HepG2 (cell line): ENCODE measurements around the gene LRRC39. TPM values are rescaled to one million over a fixed set of nuclear protein-coding genes. Genes with fewer than 3 reads are reported as not detected.

Experiments
- ATAC-seq: fragments of 200-7000 bp; cut with Tn5 transposase; 3 replicates; pipeline ENCODE4 v1.9.1; 2020; ENCODE audit warnings: mild to moderate bottlenecking, moderate library complexity
- BruUV-seq: library from RNA; stranded (reverse); fragments of 400-500 nt; replicated peaks from 2 replicates; lab custom pipeline; 2021; lab: Mats Ljungman, UMichigan
- CTCF ChIA-PET: fragments of 300-600 bp; formaldehyde crosslinking; extraction: SDS; loops from one replicate; lab custom pipeline; 2021; ENCODE audit warnings: low total read pairs, inconsistent platforms, low intra/inter-chr PET ratio; lab: Yijun Ruan, JAX
- POLR2A ChIA-PET: fragments of 350-600 bp; sonication (Branson Sonifier 250); formaldehyde crosslinking; loops from one replicate; lab custom pipeline; 2020; ENCODE audit warnings: antibody characterized with exemption, inconsistent platforms; lab: Yijun Ruan, JAX
- DNase-seq: peaks from one replicate; pipeline ENCODE4 v3.0.0-alpha.2; 2015; ENCODE audit warnings: low spot score
- FAIRE-seq: peaks from 3 replicates; lab custom pipeline; 2011; peaks lifted over from hg19 to GRCh38; lab: Jason Lieb, UNC
- H2AFZ ChIP-seq: one replicate; pipeline ENCODE4 v1.6.1; 2011; ENCODE audit warnings: low read length, inconsistent platforms
- H3K27ac ChIP-seq: fragments of 300-600 bp; 3 replicates; pipeline ENCODE4 v1.8.0; 2011; ENCODE audit warnings: mixed run types, mild to moderate bottlenecking, mixed read lengths, low read length, inconsistent platforms; ENCODE audit not compliant: insufficient read depth; ENCODE audit errors: extremely low read length
- H3K27me3 ChIP-seq, 2 experiments: fragments of 200-600 bp in 1 of 2; 2 replicates in 1 of 2; 3 replicates in 1 of 2; pipeline versions ENCODE4 v1.6.0 to v1.8.0; 2011; ENCODE audit warnings: low read length in 2 of 2, mild to moderate bottlenecking in 2 of 2, moderate library complexity in 2 of 2, inconsistent platforms in 1 of 2; ENCODE audit not compliant: insufficient read depth in 2 of 2, control insufficient read depth in 1 of 2
- H3K36me3 ChIP-seq, 2 experiments: fragments of 200-600 bp in 1 of 2; replicated peaks in 1 of 2; 2 replicates in 1 of 2; 3 replicates in 1 of 2; pipeline versions ENCODE4 v1.5.1 to v1.8.0; 2011; ENCODE audit warnings: low read length in 2 of 2, inconsistent platforms in 1 of 2; ENCODE audit not compliant: insufficient read depth in 2 of 2, control insufficient read depth in 1 of 2
- H3K4me1 ChIP-seq: 2 replicates; pipeline ENCODE4 v1.5.1; 2012; ENCODE audit warnings: low read length, inconsistent platforms; ENCODE audit not compliant: insufficient read depth
- H3K4me2 ChIP-seq: 2 replicates; pipeline ENCODE4 v1.6.0; 2011; ENCODE audit warnings: low read depth, low read length, inconsistent platforms
- H3K4me3 ChIP-seq, 3 experiments: fragments of 200-600 bp in 1 of 3; sonication (generic), shearing (Covaris generic) in 1 of 3; replicated peaks in 1 of 3; 2 replicates each; pipeline ENCODE4 v1.5.1; 2011 to 2016; ENCODE audit warnings: low read length in 3 of 3, inconsistent platforms in 2 of 3, low read depth in 2 of 3, mild to moderate bottlenecking in 2 of 3, control low read depth in 1 of 3, mixed read lengths in 1 of 3; ENCODE audit not compliant: insufficient read depth in 1 of 3
- H3K79me2 ChIP-seq: one replicate; pipeline ENCODE4 v1.6.1; 2011; ENCODE audit warnings: low read length, inconsistent platforms; ENCODE audit not compliant: insufficient read depth
- H3K9ac ChIP-seq: 2 replicates; pipeline ENCODE4 v1.6.0; 2011; ENCODE audit warnings: mild to moderate bottlenecking, low read depth, low read length, inconsistent platforms; ENCODE audit not compliant: insufficient read depth
- H3K9me3 ChIP-seq: 2 replicates; pipeline ENCODE4 v1.5.1; 2012; ENCODE audit warnings: mild to moderate bottlenecking, low read length
- H4K20me1 ChIP-seq: 2 replicates; pipeline ENCODE4 v1.6.0; 2011; ENCODE audit warnings: inconsistent platforms, mild to moderate bottlenecking, low read length, moderate library complexity; ENCODE audit not compliant: insufficient read depth
- FOXO1 ChIP-seq: sonication (generic); formaldehyde crosslinking; IDR thresholded peaks from 2 replicates; pipeline ENCODE4 v1.4.0; 2020; ENCODE audit warnings: missing genetic modification reagents
- GLI4 ChIP-seq: sonication (generic); formaldehyde crosslinking; IDR thresholded peaks from 2 replicates; pipeline ENCODE4 v1.5.1; 2020; ENCODE audit warnings: missing genetic modification reagents, mild to moderate bottlenecking, moderate library complexity, borderline replicate concordance
- MEIS2 ChIP-seq: sonication (generic); formaldehyde crosslinking; IDR thresholded peaks from 2 replicates; pipeline ENCODE4 v1.9.0; 2021; ENCODE audit warnings: mild to moderate bottlenecking, missing genetic modification reagents
- ZIK1 ChIP-seq: sonication (generic); formaldehyde crosslinking; IDR thresholded peaks from 2 replicates; pipeline ENCODE4 v1.5.0; 2020; ENCODE audit warnings: mild to moderate bottlenecking, low read depth, missing genetic modification reagents, borderline replicate concordance
- WGBS: methylation state at CpG from one replicate; pipeline ENCODE4 v1.1.6; 2017; ENCODE audit warnings: low lambda C conversion rate; 5-methylcytosine and 5-hydroxymethylcytosine counted together
- in situ Hi-C: cut with HindIII; loops from 2 replicates; pipeline ENCODE4 v1.10.0; 2017; ENCODE audit warnings: low pct_unique_long_range_greater_than_20kb; ENCODE audit not compliant: extremely low pct_ligation_motif_present
- intact Hi-C: fragments of 100-400 bp; cut with micrococcal nuclease; formaldehyde crosslinking; loops from one replicate; pipeline ENCODE4 v1.10.0; 2022; ENCODE audit not compliant: unreplicated experiment
- polyA plus RNA-seq, 8 experiments: library from polyadenylated mRNA; depleted of rRNA in 3 of 8; stranded (reverse) in 7 of 8; unstranded in 1 of 8; fragments of >200 nt; fragmentation: Illumina TruSeq in 4 of 8; extraction: Trizol in 4 of 8; gene quantifications; 2 replicates each; pipeline versions ENCODE4 v1.2.1 to v1.2.3, GENCODE V29; 2011 to 2016; ENCODE audit warnings: low read depth in 4 of 8, missing spikeins in 1 of 8, mixed read lengths in 1 of 8; ENCODE audit not compliant: insufficient read depth in 1 of 8
- total RNA-seq, 5 experiments: library from RNA; depleted of rRNA; stranded (reverse); fragments of >200 nt; fragmentation: Illumina TruSeq; extraction: Trizol; gene quantifications; 2 replicates each; pipeline ENCODE4 v1.2.3, GENCODE V29; 2016; ENCODE audit warnings: low read depth in 1 of 5
- TF ChIP-seq, protein P1 (sequence below): sonication (generic); formaldehyde crosslinking; IDR thresholded peaks from 2 replicates; pipeline ENCODE4 v1.4.0; 2020; ENCODE audit warnings: mild to moderate bottlenecking, low read depth, missing genetic modification reagents
- TF ChIP-seq, protein P2 (sequence below): sonication (generic); formaldehyde crosslinking; IDR thresholded peaks from 2 replicates; pipeline ENCODE4 v1.8.1; 2023; ENCODE audit warnings: mild to moderate bottlenecking, missing genetic modification reagents, borderline replicate concordance
- TF ChIP-seq, protein P3 (sequence below), 2 experiments: sonication (generic) in 1 of 2; formaldehyde crosslinking in 1 of 2; IDR thresholded peaks; 2 replicates each; pipeline versions ENCODE4 v1.6.1 to v1.9.0; 2014 to 2022; ENCODE audit warnings: antibody characterized with exemption in 1 of 2, borderline replicate concordance in 1 of 2, inconsistent platforms in 1 of 2, low read depth in 1 of 2, missing genetic modification reagents in 1 of 2
- TF ChIP-seq, protein P4 (sequence below): IDR thresholded peaks from 2 replicates; pipeline ENCODE4 v1.6.1; 2016; ENCODE audit warnings: mild to moderate bottlenecking
- TF ChIP-seq, protein P5 (sequence below): sonication (generic); formaldehyde crosslinking; conservative IDR thresholded peaks from 2 replicates; pipeline ENCODE4 v1.4.0; 2020; ENCODE audit warnings: missing genetic modification reagents
- TF ChIP-seq, protein P6 (sequence below): sonication (generic); formaldehyde crosslinking; IDR thresholded peaks from 2 replicates; pipeline ENCODE4 v1.8.0; 2022; ENCODE audit warnings: missing genetic modification reagents, mild to moderate bottlenecking, borderline replicate concordance

LRRC39 gene
- total and polyA plus RNA-seq, 2 of the 13 experiments (the other 11 are each of a cell fraction or from before 2014, with no cell fraction given): 0.07 to 0.32 TPM

DNA sequence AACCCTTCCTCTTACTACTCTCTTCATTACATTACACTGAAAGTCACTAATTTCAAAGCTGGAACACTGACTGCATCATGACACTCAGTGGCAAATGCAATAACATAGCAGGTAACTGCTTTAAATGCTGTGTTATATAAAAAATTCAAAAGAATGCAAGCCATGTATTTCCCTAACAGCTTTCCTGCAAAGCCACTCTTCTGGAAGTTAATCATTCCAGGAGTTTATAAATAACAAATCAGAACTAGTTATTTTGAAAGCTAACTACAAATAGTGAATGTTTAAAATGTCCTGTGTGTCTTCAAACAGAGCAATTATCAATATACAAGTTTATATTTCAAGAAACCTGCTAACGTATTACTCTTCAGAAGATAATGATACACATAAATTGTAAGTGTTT lies 37.0 kb upstream of the LRRC39 start:
- Histone ChIP-seq H3K4me2 (no peak overlapping the region), H4K20me1 (no peaks in the 10 kb centered on the region), H3K4me3 (no peak overlapping the region), H3K9me3 (no peaks in the 10 kb centered on the region), H3K36me3 (peaks cover 3 to 44% of the 10 kb centered on the region in 2 experiments; a peak in 3 of 5 replicates), H3K27ac (no peak overlapping the region), H3K4me1 (no peaks in the 10 kb centered on the region), H3K27me3 (no peaks in the 10 kb centered on the region), H2AFZ (no peak overlapping the region), H3K79me2 (no peaks in the 10 kb centered on the region), H3K9ac (no peak overlapping the region)
- BruUV-seq: no TSS peak
- in situ Hi-C loops (no loop called here), intact Hi-C loops (no loop called here)
- TF ChIP-seq, protein P1, sequence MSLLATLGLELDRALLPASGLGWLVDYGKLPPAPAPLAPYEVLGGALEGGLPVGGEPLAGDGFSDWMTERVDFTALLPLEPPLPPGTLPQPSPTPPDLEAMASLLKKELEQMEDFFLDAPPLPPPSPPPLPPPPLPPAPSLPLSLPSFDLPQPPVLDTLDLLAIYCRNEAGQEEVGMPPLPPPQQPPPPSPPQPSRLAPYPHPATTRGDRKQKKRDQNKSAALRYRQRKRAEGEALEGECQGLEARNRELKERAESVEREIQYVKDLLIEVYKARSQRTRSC (CRISPR knock-in tag): no peak
- TF ChIP-seq, protein P2, sequence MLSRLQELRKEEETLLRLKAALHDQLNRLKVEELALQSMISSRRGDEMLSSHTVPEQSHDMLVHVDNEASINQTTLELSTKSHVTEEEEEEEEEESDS: no peak
- TF ChIP-seq, protein P3, sequence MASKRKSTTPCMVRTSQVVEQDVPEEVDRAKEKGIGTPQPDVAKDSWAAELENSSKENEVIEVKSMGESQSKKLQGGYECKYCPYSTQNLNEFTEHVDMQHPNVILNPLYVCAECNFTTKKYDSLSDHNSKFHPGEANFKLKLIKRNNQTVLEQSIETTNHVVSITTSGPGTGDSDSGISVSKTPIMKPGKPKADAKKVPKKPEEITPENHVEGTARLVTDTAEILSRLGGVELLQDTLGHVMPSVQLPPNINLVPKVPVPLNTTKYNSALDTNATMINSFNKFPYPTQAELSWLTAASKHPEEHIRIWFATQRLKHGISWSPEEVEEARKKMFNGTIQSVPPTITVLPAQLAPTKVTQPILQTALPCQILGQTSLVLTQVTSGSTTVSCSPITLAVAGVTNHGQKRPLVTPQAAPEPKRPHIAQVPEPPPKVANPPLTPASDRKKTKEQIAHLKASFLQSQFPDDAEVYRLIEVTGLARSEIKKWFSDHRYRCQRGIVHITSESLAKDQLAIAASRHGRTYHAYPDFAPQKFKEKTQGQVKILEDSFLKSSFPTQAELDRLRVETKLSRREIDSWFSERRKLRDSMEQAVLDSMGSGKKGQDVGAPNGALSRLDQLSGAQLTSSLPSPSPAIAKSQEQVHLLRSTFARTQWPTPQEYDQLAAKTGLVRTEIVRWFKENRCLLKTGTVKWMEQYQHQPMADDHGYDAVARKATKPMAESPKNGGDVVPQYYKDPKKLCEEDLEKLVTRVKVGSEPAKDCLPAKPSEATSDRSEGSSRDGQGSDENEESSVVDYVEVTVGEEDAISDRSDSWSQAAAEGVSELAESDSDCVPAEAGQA (IDR thresholded peaks at IDR 0.05; ENCODE audit: low read depth): no peak
- TF ChIP-seq, protein P3 (CRISPR knock-in tag; IDR thresholded peaks at IDR 0.05; ENCODE audit: borderline replicate concordance): no peak
- TF ChIP-seq, protein P4, sequence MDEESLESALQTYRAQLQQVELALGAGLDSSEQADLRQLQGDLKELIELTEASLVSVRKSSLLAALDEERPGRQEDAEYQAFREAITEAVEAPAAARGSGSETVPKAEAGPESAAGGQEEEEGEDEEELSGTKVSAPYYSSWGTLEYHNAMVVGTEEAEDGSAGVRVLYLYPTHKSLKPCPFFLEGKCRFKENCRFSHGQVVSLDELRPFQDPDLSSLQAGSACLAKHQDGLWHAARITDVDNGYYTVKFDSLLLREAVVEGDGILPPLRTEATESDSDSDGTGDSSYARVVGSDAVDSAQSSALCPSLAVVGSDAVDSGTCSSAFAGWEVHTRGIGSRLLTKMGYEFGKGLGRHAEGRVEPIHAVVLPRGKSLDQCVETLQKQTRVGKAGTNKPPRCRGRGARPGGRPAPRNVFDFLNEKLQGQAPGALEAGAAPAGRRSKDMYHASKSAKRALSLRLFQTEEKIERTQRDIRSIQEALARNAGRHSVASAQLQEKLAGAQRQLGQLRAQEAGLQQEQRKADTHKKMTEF (CRISPR knock-in tag): no peak
- no peak for TF ChIP-seq ZIK1 (CRISPR knock-in tag)
- TF ChIP-seq MEIS2: no peak
- TF ChIP-seq GLI4 (CRISPR knock-in tag): no peak
- TF ChIP-seq FOXO1 (CRISPR knock-in tag): no peak
- TF ChIP-seq, protein P5, sequence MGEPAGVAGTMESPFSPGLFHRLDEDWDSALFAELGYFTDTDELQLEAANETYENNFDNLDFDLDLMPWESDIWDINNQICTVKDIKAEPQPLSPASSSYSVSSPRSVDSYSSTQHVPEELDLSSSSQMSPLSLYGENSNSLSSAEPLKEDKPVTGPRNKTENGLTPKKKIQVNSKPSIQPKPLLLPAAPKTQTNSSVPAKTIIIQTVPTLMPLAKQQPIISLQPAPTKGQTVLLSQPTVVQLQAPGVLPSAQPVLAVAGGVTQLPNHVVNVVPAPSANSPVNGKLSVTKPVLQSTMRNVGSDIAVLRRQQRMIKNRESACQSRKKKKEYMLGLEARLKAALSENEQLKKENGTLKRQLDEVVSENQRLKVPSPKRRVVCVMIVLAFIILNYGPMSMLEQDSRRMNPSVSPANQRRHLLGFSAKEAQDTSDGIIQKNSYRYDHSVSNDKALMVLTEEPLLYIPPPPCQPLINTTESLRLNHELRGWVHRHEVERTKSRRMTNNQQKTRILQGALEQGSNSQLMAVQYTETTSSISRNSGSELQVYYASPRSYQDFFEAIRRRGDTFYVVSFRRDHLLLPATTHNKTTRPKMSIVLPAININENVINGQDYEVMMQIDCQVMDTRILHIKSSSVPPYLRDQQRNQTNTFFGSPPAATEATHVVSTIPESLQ (CRISPR knock-in tag): no peak
- TF ChIP-seq, protein P6, sequence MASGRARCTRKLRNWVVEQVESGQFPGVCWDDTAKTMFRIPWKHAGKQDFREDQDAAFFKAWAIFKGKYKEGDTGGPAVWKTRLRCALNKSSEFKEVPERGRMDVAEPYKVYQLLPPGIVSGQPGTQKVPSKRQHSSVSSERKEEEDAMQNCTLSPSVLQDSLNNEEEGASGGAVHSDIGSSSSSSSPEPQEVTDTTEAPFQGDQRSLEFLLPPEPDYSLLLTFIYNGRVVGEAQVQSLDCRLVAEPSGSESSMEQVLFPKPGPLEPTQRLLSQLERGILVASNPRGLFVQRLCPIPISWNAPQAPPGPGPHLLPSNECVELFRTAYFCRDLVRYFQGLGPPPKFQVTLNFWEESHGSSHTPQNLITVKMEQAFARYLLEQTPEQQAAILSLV: no peak
- 97% methylated on average over 1 of the region's 1 CpG for WGBS
- no peak for ATAC-seq
- no peak for DNase-seq
- CTCF ChIA-PET: no interaction called here
- POLR2A ChIA-PET: no interaction called here
- no peak for FAIRE-seq
